HEK293T (cell line): ENCODE results near the gene ERO1A.

Experiments
- CTCF ChIA-PET: fragments of 350-600 bp; formaldehyde crosslinking; extraction: SDS; loops from one replicate; lab custom pipeline; 2021; ENCODE audit warnings: antibody characterized with exemption, inconsistent platforms; lab: Yijun Ruan, JAX
- POLR2A ChIA-PET: fragments of 350-600 bp; formaldehyde crosslinking; extraction: SDS; loops from one replicate; lab custom pipeline; 2020; ENCODE audit warnings: antibody characterized with exemption, inconsistent platforms; lab: Yijun Ruan, JAX
- DNase-seq: peaks from one replicate; pipeline ENCODE4 v3.0.0; 2012; ENCODE audit warnings: mixed read lengths; ENCODE audit errors: extremely low spot score
- ARNT ChIP-seq: fragments of 450-650 bp; IDR thresholded peaks from 2 replicates; pipeline ENCODE4 v1.6.1; 2017; ENCODE audit warnings: mild to moderate bottlenecking
- BHLHE40 ChIP-seq: fragments of 450-650 bp; IDR thresholded peaks from 2 replicates; pipeline ENCODE4 v1.6.1; 2016; ENCODE audit warnings: mild to moderate bottlenecking, moderate library complexity, borderline replicate concordance
- CTBP1 ChIP-seq: fragments of 450-650 bp; IDR thresholded peaks from 2 replicates; pipeline ENCODE4 v1.6.1; 2016; ENCODE audit warnings: borderline replicate concordance
- ELF4 ChIP-seq: fragments of 450-650 bp; IDR thresholded peaks from 2 replicates; pipeline ENCODE4 v1.6.1; 2017; ENCODE audit warnings: antibody characterized with exemption
- FOXA1 ChIP-seq: fragments of 450-650 bp; IDR thresholded peaks from 2 replicates; pipeline ENCODE4 v1.6.1; 2016; ENCODE audit warnings: mild to moderate bottlenecking
- FOXK2 ChIP-seq: fragments of 450-650 bp; IDR thresholded peaks from 2 replicates; pipeline ENCODE4 v1.6.1; 2016; ENCODE audit warnings: mild to moderate bottlenecking
- FOXM1 ChIP-seq: fragments of 450-650 bp; IDR thresholded peaks from 2 replicates; pipeline ENCODE4 v1.6.1; 2017; ENCODE audit warnings: mild to moderate bottlenecking, borderline replicate concordance
- HDGF ChIP-seq: fragments of 450-650 bp; IDR thresholded peaks from 2 replicates; pipeline ENCODE4 v1.6.1; 2017; ENCODE audit warnings: antibody characterized with exemption, borderline replicate concordance
- L3MBTL2 ChIP-seq: fragments of 450-650 bp; conservative IDR thresholded peaks from 2 replicates; pipeline ENCODE4 v1.6.1; 2016; ENCODE audit warnings: mild to moderate bottlenecking
- LEF1 ChIP-seq: fragments of 450-650 bp; IDR thresholded peaks from 2 replicates; pipeline ENCODE4 v1.6.1; 2017; ENCODE audit warnings: mild to moderate bottlenecking, borderline replicate concordance
- NFRKB ChIP-seq: fragments of 450-650 bp; IDR thresholded peaks from 2 replicates; pipeline ENCODE4 v1.6.1; 2016; ENCODE audit warnings: mild to moderate bottlenecking, moderate library complexity
- SP1 ChIP-seq: fragments of 450-650 bp; IDR thresholded peaks from 2 replicates; pipeline ENCODE4 v1.6.1; 2017
- SUZ12 ChIP-seq: fragments of 450-650 bp; IDR thresholded peaks from 2 replicates; pipeline ENCODE4 v1.6.1; 2016; ENCODE audit warnings: mild to moderate bottlenecking
- TARDBP ChIP-seq: fragments of 450-650 bp; IDR thresholded peaks from 2 replicates; pipeline ENCODE4 v1.6.1; 2016
- ZNF384 ChIP-seq: fragments of 450-650 bp; IDR thresholded peaks from 2 replicates; pipeline ENCODE4 v1.6.1; 2016
- TF ChIP-seq, protein P1 (sequence below): fragments of 450-650 bp; IDR thresholded peaks from 2 replicates; pipeline ENCODE4 v1.6.1; 2016

ERO1A gene

DNA sequence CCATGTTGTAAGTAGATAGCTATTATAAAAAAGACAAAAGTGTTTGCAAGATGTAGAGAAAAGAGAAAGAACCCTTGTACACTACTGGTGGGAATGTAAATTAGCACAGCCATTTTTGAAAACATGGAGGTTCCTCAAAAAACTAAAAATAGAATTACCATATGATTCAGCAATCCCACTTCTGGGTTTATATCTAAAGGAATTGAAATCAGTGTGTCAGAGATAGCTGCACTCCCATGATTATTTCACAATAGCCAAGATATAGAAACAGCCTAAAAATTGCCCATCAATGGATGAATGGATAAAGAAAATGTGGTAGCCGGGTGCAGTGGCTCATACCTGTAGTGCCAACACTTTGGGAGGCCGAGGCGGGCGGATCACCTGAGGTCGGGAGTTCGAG lies 20.8 kb upstream of the ERO1A start:
- ChIA-PET CTCF (no interaction called here), POLR2A (interaction anchor here (1.0 kb wide), 1 partner anchor 9 kb away, joined by 4 read pairs; the partner anchor contains the start of gene PSMC6)
- DNase-seq, result no peak
- TF ChIP-seq FOXK2 (no peak), NFRKB (no peak), FOXA1 (no peak), FOXM1 (no peak), ZNF384 (no peak), HDGF (no peak)
- TF ChIP-seq, protein P1, sequence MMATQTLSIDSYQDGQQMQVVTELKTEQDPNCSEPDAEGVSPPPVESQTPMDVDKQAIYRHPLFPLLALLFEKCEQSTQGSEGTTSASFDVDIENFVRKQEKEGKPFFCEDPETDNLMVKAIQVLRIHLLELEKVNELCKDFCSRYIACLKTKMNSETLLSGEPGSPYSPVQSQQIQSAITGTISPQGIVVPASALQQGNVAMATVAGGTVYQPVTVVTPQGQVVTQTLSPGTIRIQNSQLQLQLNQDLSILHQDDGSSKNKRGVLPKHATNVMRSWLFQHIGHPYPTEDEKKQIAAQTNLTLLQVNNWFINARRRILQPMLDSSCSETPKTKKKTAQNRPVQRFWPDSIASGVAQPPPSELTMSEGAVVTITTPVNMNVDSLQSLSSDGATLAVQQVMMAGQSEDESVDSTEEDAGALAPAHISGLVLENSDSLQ, result no peak

DNA sequence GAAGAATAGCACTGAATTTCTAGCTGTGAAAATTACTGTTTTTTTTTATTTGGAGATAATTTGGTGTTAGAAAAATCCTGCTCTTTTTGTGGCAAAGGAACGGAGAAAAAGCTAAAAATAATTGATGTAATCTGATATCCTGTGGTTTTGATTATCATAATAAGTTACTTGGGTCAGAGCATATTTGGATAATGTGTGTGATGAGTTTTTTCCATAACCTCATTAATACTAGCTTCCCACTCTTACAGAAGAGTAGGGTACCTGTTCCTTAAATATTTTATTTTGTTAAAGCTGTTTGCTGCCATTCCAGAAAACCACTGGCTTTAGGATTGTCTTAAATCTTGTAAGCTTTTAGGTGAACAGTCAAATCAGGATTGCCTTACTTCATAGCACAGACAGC lies 16.3 kb upstream of the ERO1A start:
- no peak for DNase-seq
- TF ChIP-seq ELF4, result no peak
- no peak for TF ChIP-seq BHLHE40
- TF ChIP-seq CTBP1, result no peak
- no peak for TF ChIP-seq FOXK2
- no peak for TF ChIP-seq TARDBP
- no peak for TF ChIP-seq SUZ12
- no peak for TF ChIP-seq ARNT
- no peak for TF ChIP-seq HDGF
- no peak for TF ChIP-seq FOXA1
- TF ChIP-seq ZNF384, result no peak
- no peak for TF ChIP-seq SP1
- TF ChIP-seq L3MBTL2, result no peak
- TF ChIP-seq FOXM1, result no peak
- TF ChIP-seq, protein P1, result no peak
- TF ChIP-seq NFRKB, result no peak
- ChIA-PET POLR2A (interaction anchor here (1.2 to 1.4 kb wide), 2 partner anchors 9 to 14 kb away, joined by 3 read pairs; no protein-coding TSS in a partner anchor), CTCF (no interaction called here)

DNA sequence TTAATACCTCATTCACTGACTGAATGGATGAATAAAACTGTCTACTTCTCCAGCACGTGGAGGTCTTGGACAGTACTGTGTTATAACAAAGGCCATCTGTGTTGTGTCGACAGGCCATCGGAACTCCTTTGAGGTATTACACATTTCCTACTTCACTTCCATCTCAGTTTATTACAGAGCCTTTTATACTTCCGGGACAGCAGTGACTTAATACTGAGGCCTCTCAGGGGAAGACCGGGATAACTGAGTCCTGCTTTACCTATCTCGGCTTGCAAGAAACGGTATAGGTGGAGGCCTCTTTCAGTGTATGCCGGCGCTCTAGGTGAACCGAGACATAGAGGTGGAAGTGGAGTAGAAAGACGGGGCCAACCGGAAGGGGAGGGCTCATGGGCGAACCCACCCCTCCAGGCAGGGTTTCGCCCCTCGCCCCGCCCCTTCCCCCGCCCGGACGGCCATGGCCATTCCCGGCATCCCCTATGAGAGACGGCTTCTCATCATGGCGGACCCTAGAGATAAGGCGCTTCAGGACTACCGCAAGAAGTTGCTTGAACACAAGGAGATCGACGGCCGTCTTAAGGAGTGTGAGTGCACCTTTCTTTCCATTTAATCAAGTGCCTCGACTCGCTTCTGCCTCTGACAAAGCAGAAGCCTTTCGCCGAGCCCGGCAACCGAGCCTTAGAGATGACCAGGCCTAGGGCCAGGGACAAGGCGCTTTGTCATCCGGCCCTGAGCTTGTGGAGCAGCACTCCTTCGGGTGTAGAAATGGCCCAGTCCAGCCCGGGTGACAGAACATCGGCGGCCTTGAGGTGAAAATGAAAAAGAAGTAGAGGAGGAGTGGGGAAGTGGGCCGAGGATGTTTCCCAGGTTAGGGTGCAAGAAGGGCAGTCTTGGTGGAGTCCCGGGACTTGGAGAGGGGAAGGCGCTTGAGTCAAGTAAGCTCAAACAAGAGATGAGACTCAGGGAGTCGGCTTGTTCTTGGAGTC lies 11.7 kb upstream of the ERO1A start, which contains the start of gene PSMC6:
TSS of gene PSMC6 (plus strand) at position 477 of the 983 bp plus-strand sequence. CDS start at position 497, 20 bp downstream.
- ChIA-PET POLR2A (interaction anchor here (0.6 to 2.0 kb wide), 13 partner anchors 9 to 155 kb away, joined by 3 to 9 read pairs (median 4); partner anchors contain the start of genes ERO1A, GPR137C, STYX and TXNDC16), CTCF (no interaction called here)
- TF ChIP-seq BHLHE40, result no peak
- 0 out of 2 replicates have a peak, but pooled peaks have one; percentile 32 for TF ChIP-seq NFRKB
- TF ChIP-seq HDGF, result peak; percentile 88; the same call in 1 of the 2 replicates
- peak; percentile 73 for TF ChIP-seq L3MBTL2
- peak; percentile 96 for DNase-seq

DNA sequence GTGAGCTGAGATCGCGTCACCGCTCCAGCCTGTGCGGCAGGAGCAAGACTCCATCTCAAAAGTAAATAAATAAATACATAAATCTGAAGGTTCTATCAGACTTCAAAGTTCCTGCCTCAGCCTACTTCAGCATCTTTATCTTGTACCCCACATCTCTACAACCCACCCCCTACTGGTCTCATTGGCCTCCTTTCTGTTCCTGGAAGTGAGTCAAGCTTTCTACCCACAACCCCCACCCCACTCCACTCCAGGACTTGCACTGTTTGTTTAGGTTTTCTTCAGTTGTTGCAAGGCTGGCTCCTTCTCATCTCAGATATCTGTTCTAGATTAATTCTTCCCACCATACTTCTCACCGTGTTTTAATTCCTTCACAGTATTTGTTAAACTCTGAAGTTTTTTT lies 10.9 kb upstream of the ERO1A start:
- TF ChIP-seq NFRKB (no peak), SUZ12 (no peak), FOXM1 (no peak), FOXK2 (no peak), CTBP1 (no peak), SP1 (no peak), ARNT (no peak), BHLHE40 (no peak), TARDBP (no peak), HDGF (no peak), ZNF384 (no peak), ELF4 (no peak), LEF1 (no peak), FOXA1 (no peak)
- TF ChIP-seq, protein P1, result no peak
- DNase-seq, result no peak
- ChIA-PET POLR2A (interaction anchor here (0.7 to 2.0 kb wide), 4 partner anchors 9 to 32 kb away, joined by 3 to 5 read pairs (median 4); no protein-coding TSS in a partner anchor), CTCF (no interaction called here)

DNA sequence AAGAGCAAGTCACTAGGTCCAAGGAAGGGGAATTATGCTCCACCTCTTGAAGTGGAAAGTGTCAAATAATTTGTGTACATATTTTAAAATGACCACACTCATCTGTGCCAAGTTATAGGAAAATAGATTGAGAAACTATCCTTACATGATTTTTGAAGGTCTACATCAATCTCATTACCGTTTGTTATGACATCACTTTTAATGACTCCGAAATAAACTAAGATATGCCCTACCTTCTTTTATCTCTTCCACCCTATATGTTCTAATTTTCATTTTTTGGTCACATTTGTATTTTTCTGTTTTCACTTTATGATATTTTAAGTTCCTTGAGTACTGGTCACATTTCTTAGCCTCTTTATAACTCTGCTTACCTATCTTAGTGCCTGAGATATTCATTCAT lies 8.3 kb upstream of the ERO1A start:
- no peak for TF ChIP-seq SUZ12
- TF ChIP-seq, protein P1, result no peak
- no peak for TF ChIP-seq FOXK2
- no peak for TF ChIP-seq L3MBTL2
- no peak for TF ChIP-seq ELF4
- TF ChIP-seq LEF1, result no peak
- no peak for TF ChIP-seq SP1
- TF ChIP-seq TARDBP, result no peak
- TF ChIP-seq FOXA1, result no peak
- TF ChIP-seq ARNT, result no peak
- no peak for TF ChIP-seq HDGF
- no peak for TF ChIP-seq NFRKB
- no peak for TF ChIP-seq ZNF384
- CTCF ChIA-PET, result no interaction called here

More for the DNA sequence above, 8.3 kb upstream of the ERO1A start:
- DNase-seq, result no peak
- POLR2A ChIA-PET, result no interaction called here
